ENCODE data around the gene FALEC.

Gene FALEC

DNA sequence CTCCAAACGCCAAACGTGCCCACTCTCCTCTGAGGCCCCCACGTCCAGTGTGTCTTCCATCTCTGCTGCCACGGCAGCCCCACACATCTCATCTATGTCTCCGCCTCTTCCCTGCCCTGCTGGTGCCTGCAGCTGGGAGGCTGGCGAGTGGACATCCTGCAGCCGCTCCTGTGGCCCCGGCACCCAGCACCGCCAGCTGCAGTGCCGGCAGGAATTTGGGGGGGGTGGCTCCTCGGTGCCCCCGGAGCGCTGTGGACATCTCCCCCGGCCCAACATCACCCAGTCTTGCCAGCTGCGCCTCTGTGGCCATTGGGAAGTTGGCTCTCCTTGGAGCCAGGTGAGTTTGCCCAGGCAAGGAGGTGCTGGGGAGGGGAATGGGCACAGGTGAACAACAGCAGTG lies 42.3 kb downstream of the FALEC start:
- in situ Hi-C loops (cut with MboI; ENCODE audit: low sequenced_read_pairs) = loop anchor here (10.0 kb wide), 1 partner anchor 303 kb away; the partner anchor contains the start of gene CA14

DNA sequence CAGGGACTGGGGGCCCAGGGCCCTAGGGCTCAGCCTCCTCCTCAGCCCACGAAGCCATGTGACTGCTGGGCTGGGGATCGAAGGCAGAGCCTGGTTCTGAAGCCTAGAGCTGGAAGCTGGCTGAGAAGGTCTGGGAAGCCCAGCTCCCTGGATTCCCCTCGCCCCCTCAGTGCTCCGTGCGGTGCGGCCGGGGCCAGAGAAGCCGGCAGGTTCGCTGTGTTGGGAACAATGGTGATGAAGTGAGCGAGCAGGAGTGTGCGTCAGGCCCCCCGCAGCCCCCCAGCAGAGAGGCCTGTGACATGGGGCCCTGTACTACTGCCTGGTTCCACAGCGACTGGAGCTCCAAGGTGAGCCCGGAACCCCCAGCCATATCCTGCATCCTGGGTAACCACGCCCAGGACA lies 42.8 kb downstream of the FALEC start:
- in situ Hi-C loops (cut with MboI; ENCODE audit: low sequenced_read_pairs) = loop anchor here (10.0 kb wide), 1 partner anchor 304 kb away; the partner anchor contains the start of gene CA14

DNA sequence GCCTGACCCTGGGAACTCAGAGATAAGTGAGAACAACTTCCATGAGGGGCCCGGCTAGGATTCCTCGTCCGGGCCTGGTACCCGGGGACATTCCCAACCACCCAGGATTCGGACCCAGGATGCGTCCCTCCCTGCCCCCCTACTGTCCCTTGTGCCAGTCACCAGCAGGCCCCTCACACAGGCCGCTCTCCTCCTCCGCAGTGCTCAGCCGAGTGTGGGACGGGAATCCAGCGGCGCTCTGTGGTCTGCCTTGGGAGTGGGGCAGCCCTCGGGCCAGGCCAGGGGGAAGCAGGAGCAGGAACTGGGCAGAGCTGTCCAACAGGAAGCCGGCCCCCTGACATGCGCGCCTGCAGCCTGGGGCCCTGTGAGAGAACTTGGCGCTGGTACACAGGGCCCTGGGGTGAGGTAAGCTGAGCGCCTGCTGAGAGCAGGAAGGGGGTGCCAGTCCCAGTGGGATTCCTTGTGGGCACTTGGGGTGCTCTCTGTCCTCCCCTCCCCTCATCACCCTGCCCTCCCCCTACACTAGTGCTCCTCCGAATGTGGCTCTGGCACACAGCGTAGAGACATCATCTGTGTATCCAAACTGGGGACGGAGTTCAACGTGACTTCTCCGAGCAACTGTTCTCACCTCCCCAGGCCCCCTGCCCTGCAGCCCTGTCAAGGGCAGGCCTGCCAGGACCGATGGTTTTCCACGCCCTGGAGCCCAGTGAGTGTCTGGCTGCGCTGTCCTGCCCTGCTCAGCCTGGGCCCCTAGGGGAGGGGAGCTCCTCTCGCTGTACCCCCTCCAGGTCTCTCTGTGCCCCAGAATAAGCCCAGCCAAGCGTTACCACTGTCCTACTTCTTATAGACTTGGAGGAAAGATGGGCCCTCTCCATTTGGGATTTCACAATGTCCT lies 43.5 kb downstream of the FALEC start:
- in situ Hi-C loops (cut with MboI; ENCODE audit: low sequenced_read_pairs) = loop anchor here (10.0 kb wide), 1 partner anchor 304 kb away; the partner anchor contains the start of gene CA14

DNA sequence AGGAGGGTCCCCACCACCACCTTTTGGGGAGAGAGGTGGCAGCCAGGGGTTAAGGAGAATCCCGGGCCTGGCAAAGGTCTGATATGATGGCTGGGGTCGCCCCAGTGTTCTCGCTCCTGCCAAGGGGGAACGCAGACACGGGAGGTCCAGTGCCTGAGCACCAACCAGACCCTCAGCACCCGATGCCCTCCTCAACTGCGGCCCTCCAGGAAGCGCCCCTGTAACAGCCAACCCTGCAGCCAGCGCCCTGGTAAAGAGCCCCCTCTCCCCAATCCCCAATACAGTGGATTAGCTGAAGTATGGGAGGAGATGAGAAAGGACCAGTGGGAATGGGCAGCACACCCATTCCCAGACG lies 44.1 kb downstream of the FALEC start:
- in situ Hi-C loops (cut with MboI; ENCODE audit: low sequenced_read_pairs) = loop anchor here (10.0 kb wide), 2 partner anchors 65 to 305 kb away; partner anchors contain the start of genes CA14 and ENSA

DNA sequence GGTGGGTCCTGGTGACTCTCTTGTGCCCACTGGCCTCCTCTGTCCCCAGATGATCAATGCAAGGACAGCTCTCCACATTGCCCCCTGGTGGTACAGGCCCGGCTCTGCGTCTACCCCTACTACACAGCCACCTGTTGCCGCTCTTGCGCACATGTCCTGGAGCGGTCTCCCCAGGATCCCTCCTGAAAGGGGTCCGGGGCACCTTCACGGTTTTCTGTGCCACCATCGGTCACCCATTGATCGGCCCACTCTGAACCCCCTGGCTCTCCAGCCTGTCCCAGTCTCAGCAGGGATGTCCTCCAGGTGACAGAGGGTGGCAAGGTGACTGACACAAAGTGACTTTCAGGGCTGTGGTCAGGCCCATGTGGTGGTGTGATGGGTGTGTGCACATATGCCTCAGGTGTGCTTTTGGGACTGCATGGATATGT lies 44.5 kb downstream of the FALEC start:
- in situ Hi-C loops (cut with MboI; ENCODE audit: low sequenced_read_pairs) = loop anchor here (10.0 kb wide), 1 partner anchor 65 kb away; the partner anchor contains the start of gene ENSA

DNA sequence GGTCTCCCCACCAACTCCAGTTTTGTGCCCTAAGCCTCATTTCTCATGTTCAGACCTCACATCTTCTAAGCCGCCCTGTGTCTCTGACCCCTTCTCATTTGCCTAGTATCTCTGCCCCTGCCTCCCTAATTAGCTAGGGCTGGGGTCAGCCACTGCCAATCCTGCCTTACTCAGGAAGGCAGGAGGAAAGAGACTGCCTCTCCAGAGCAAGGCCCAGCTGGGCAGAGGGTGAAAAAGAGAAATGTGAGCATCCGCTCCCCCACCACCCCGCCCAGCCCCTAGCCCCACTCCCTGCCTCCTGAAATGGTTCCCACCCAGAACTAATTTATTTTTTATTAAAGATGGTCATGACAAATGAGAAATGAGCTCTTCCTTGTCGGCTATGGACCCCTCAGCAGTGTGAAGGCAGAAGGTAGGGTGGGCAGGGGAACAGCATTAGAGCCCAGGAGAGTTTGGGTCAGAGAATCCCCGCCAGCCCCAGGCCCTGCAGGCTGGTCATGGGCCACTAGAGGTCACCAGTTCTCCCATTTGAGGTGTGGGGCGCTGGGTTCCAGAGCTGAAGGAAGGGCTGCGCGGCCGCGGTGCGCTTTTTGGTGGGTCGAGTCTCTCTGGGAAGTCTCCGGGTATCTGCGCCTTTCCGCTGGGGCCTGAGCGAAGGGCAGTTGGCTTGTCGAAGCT lies 45.2 kb downstream of the FALEC start:
- in situ Hi-C loops (cut with MboI; ENCODE audit: low sequenced_read_pairs) = loop anchor here (10.0 kb wide), 1 partner anchor 64 kb away; the partner anchor contains the start of gene ENSA

DNA sequence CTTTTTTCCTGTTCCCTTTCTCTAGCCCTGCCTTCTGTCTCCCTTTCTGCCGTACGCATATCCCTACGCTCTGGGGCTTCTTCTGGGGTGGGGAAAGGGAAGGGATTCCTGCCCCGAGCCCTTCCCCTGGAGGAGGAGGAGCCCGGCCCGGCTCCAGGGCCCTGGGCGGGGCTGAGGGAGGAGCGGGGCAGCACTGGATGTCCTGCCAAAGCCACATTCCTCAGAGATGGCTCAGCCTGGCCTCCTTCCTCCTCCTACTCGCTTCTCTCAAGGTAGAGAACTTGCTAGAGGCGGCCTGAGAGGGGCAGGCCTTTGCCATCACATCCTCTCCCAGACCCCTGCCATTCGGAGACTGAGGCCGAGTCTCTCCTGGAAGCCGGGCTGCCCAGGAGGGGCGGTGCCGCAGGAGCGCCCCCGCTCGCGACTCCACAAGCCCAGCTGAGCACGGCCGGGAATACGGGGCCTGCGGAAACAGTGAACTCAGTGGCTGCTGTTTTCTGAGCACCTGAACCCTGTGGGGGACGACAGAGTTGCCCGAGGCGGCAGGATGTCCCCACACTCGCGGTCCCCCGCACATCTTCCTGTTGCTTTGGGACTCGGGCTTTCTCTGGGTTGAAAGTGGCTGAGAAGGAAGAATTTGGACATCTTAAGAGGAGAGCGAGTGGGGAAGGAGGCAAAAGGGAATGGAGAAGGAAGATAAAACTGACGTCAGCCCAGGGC lies 45.9 kb downstream of the FALEC start:
- in situ Hi-C loops (cut with MboI; ENCODE audit: low sequenced_read_pairs) = loop anchor here (10.0 kb wide), 1 partner anchor 63 kb away; the partner anchor contains the start of gene ENSA

DNA sequence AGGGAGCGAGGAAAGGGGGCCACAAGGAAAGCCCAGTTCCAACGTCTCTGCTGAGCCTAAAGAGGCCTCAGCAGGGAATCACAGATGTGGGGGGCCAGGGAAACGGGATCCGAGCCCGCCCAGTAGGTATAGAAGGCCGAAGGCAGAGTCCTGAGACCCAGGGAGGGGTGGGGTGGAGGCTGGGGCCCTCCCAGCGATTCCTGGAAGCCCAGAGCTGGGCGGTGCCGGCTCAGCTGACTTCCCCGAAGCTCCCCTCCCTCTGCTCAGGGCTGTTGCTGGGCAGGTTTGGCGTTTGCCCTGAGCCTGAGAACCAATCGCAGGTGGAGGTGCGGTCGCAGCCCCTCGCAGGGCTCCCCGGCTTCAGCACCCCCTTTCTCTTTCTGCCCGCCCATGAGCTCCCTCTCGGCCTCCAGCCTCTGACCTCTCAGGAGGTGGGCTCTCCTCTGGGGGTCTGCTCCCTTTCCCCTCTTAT lies 46.5 kb downstream of the FALEC start:
- in situ Hi-C loops (cut with MboI; ENCODE audit: low sequenced_read_pairs) = loop anchor here (10.0 kb wide), 1 partner anchor 63 kb away; the partner anchor contains the start of gene ENSA

DNA sequence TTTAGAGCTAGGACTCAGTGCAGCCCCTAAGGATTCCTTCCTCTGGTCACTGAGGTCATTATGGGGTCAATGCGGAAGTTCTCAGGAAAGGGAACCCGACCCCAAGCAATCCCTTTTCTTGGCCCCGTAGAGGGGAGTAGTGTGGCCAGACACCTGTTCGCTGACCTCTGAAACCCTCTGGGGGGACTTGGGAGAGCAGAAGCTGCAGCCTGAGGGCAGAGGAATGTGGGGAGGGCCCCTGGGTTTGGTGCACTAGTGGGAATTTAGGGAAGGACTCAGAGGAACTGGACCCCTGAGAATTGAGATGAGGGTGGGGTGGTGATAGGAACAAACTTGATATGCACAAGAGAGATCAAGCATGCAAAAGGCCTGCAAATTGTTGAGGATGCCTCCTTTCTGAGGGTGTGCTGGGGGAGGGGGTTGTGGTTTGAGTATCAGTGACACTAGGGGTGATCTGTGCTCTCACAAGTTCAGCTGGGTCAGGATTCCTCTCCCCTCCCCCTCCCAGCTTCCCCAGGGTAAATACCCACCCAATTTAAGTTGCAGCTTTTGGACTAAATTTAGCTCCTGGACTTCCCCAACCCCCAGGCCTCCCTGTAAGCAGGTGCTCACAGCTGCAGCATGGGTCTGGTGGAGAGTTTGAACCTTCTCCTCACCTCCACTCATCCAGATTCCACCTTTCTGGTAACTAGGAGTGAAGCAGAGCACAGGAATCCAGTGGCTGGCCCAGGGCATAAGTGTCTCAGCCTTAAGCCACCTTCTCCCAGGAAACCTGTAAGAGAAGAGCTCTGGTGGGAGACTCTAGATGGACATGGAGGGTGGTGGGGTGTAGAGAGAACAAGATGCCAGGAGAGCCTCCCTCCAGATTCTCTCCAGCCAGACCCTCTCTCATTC lies 47.1 kb downstream of the FALEC start:
- in situ Hi-C loops (cut with MboI; ENCODE audit: low sequenced_read_pairs) = loop anchor here (10.0 kb wide), 1 partner anchor 62 kb away; the partner anchor contains the start of gene ENSA

DNA sequence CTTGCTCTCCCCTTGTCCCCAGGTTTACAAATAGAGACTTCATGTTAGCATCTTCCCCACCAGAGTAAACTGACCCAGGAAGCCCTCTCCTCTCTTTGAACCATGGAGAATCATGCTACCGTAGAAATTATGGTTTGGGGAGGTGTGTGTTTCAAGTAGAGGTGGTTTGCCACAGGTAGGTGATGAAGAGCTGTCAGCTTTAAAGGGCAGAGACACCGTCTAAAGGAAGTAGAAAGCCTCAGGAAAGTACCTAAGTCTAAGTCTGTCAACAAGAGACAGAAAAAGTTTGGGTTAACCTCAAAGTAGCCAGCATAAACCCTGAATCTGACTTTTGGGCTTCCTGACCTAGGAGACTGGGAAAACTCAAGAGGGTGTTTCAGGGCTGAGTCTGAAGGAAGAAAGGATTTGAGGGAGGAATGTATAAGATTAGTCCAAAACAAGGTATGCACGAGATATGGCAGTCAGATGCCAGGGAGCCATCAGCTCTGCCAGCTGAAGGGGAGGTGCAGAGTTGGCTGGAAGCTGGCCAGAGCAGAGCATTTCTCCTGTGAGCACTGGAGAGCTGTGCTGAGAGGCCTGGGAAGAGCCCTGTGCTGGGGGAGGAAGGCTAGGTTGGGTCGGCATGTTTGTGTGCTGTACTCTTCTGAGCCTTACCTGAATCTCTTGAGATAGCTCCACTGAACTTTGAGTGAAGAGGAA lies 47.9 kb downstream of the FALEC start:
- in situ Hi-C loops (cut with MboI; ENCODE audit: low sequenced_read_pairs) = loop anchor here (10.0 kb wide), 1 partner anchor 61 kb away; the partner anchor contains the start of gene ENSA

DNA sequence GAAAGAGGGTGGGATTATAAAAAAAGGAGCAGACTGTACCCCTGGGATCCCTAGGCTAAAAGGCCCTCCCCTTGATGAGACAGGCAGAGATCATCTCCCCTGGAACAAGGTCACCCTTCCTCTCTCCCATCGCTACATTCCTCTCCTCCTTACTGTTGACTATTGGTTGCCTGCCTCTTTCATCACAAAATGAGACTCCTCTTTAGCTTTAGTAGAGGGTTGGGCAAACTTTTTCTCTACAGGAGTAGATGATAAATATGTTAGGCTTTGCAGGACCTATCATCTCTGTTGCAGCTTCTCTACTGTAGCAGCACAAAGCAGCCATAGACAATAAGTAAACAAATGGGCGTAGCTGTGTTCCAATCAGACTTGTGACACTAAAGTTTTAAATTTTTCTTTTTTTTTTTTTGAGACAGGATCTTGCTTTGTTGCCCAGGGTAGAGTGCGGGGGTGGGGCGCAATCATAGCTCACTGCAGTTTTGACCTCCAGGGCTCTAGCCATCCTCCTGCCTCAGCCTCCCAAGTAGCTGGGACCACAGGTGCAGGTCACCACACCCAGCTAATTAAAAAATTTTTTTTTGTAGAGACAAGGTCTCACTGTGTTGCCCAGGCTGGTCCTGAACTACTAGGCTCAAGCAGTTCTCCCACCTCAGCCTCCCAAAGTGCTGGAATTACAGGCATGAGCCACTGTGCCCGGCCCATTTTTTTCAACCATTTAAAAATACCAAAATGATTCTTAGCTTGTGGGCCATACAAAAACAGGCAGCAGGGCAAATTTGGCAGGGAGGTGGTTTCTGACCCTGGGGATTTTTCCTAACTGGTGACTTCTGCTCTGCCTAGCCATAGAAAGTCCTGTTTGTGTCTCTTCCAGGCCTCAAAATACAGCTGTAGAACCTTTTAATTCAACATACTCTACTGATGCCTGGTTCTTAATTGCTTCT lies 48.8 kb downstream of the FALEC start:
- in situ Hi-C loops (cut with MboI; ENCODE audit: low sequenced_read_pairs) = loop anchor here (10.0 kb wide), 1 partner anchor 60 kb away; the partner anchor contains the start of gene ENSA

DNA sequence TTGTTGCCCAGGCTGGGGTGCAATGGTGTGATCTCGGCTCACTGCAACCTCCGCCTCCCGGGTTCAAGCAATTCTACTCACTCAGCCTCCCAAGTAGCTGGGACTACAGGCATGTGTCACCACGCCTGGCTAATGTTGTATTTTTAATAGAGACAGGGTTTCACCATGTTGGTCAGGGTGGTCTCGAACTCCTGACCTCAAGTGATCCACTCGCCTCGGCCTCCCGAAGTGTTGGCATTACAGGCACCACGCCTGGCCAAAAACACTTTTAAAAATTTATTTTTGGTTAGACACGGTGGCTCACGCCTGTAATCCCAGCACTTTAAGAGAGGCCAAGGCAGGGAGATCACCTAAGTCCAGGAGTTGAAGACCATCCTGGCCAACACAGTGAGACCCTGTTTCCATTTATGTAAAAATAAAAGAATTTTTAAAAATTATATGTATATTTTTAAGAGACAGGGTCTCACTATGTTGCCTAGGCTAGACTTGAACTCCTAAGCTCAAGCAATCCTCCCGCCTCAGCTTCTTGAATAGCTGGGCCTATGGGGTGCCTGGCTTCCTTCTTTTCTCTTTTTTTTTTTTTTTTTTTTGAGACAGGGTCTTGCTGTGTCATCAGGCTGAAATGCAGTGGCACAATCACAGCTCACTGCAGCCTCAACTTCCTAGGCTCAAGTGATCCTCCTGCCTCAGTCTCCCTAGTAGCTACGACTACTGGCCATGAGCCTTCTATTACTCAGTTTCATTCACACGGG lies 49.9 kb downstream of the FALEC start:
- in situ Hi-C loops (cut with MboI; ENCODE audit: low sequenced_read_pairs) = loop anchor here (10.0 kb wide), 1 partner anchor 59 kb away; the partner anchor contains the start of gene ENSA

DNA sequence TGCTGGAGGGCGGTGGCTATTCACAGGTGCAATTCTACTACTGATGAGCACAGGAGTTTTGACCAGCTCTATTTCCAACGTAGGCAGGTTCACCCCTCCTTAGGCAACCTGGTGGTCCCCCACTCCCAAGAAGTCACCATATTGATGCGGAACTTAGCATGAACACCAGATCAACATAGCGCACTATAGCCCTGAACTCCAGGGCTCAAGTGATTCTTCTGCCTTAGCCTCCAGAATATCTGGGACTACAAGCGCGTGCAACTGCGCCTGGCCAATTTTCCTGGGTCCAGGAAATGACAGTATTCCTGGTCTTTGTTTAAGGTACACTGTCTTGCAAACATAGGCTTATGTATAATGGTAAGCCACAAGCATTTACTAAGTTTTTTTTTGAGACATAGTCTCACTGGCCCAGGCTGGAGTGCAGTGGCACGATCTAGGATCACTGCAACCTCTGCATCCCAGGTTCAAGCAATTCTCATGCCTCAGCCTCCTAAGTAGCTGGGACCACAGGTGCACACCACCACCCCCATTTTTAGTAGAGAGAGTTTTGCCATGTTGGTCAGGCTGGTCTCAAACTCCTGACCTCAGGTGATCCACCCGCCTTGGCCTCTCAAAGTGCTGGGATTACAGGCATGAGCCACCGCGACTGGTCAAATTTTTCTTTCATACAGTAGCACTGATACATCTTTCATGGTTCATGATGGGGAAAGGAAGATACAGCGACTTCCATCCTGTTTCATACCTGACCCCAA lies 51.2 kb downstream of the FALEC start:
- in situ Hi-C loops (cut with MboI; ENCODE audit: low sequenced_read_pairs) = loop anchor here (10.0 kb wide), 1 partner anchor 58 kb away; the partner anchor contains the start of gene ENSA

DNA sequence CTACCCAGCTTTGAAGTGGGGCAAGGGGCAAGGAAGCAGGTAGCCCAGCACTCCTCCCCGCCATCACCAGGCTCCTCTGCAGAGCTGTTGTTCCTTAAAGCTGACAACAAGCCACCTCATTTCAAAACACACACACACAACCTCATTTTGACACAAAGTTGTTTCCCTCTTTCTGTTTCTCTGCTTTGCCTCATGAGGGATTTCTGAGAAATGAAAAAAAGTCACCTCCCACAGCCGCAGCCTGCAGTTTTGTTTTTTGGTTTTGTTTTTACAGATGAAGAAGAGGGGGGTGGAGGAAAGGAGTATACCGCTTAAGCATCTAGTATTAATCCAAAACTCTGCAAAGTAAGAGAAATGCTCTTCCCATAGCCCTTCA lies 51.8 kb downstream of the FALEC start:
- in situ Hi-C loops (cut with MboI; ENCODE audit: low sequenced_read_pairs) = loop anchor here (10.0 kb wide), 1 partner anchor 57 kb away; the partner anchor contains the start of gene ENSA

DNA sequence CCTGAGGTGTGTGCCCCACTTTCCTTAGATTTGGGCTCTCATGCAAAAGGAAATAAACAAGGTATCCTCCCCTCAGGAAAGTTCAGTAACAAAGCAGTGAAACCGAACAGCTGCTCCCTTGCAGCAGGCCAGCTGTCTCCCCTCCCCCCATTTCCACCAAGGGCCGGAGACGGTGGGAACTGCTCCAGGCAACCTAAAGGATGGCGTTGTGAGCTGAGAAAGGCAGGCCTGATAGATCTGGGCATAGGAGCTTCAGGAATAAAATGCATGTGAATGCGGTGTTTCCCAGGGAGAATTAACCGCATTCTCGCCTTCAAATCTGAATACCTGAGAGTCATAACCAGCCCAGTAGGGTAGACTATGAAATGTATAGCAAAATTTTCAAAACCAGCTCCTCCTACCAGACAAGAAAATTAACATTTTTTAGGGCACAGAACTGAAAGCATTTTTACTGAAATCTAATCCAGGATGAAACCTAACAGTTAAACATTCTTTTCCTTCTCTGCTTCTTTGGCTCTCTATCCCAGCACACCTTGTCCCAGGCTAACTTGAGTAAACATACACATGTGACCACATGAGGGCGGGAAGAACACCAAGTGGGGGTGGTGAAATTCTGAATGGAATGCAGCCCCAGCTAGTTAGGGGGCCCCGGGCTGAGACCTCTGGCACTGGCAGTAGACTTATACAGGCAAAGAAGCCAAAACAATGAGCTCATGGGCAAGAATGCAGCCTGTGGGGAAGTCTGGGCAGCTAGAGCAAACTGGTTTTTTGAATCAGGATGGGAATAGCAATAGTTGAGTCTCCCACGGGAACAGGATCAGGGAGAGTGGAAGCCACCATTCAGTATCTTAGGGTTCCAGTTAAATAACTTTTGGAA lies 52.4 kb downstream of the FALEC start:
- in situ Hi-C loops (cut with MboI; ENCODE audit: low sequenced_read_pairs) = loop anchor here (10.0 kb wide), 1 partner anchor 57 kb away; the partner anchor contains the start of gene ENSA
